NCI-H526 (cell line): Measurements from ENCODE around the gene DCANP1.

ENCODE experiments used
- DNase-seq, 2 experiments: peaks; one replicate each; lab custom pipeline; 2025; lab: John Stamatoyannopoulos, UW

DCANP1 gene

DNA sequence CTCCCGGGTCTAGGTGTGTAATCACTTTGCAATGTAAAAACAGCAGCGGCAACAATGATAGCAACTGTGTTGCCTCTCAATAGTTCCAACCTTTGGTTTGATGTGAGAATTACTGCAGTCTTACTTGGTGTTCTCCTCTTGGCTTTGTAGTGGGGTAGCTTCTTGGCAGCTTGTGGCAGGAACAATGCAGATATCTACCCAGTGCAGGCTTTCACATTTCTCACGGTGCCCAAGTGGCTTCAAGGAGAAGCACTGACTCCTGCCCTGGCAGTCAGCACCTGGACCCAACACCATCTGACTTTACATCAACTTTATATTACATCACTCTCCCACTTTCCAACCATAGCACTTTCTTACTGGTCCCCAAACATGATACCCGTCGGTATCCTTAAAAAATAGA, 33.4 kb upstream of the DCANP1 start:
- DNase-seq: no peak

DNA sequence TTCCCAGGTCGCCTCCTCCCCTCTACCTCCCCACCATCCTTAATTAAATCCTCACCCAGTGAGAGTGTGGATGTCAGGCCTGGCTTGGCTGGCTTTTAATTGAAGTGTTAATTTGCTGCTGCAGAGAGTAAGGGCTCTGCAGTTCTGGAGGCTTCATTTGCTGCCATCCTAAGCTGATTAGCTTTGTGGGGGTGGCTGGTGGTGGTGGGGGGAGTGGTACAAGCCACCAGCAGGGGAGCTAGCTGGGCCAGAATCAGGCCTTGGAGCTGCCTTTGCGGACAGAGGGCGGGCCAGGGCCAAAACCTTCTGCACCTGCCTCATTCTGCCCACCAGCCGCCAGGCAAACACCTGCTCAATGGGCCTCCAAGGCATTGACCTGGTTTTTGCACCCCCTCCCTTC, 31.8 kb upstream of the DCANP1 start:
- DNase-seq: no peak

DNA sequence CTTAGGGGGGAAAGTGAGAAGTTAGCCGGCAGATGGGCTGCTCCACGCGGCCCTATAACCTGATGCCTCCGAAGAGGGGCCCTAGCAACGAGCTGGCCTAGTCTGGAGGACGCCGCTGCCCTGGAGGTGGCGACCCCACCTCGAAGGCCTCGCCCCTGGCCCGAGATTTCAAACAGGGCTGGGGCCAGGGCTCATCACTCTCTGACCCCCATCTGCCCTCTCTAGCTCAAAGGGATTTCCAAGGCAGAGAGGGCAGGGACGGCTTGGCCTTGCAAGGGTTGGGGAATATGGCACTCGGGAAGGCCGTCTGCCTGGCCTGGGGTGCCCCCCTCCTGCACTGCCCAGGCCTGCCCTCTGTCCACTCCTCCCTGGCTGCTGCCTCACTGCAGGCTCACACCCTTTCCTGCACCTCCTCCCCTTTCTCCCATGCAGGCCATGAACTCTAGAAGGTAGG, 30.5 kb upstream of the DCANP1 start:
- DNase-seq: no peak

DNA sequence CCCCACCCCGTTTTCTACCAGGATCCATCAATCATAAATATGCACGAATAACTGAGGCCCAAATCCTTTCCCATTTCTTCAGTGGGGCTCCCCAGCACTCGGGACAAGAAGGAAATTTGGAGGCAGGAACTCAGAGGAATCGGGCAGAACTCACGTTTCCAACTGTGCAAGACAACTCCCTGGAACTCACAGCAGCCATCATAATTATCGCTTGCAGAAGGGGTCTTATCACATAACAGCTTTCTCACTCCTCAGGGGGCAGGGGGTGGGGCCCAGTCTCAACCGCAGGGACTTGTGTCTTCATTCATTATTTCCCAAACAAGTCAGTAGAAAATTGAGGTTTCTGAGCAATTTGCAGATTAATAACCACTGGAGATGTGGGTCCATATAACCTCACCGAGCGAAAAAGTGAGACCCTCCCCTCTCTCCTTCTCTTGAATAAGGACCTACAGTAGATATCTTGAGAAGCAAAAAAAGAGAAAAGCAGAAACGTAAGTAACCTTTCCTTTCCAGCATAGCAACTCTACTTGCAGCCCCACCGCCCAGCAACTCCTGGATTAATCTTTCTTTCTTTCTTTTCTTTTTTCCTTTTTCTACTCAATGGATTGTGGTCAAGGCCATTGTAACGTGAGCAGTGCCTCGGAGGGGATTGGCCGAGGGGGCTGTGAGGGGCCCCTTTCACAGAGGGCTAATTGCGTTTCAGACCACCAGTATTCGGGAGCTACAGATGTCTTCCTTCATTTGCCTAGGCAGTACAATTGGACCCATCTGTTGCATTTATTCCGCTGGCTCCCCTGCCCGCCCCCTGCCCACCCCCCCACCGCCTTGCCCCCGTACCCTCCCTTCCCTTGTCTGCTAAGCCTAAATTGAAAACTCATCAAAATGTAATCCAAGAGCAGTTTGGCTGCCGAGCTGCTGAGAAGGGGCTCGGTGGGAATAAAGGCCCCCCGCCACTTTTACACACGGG, 29.8 kb upstream of the DCANP1 start:
- no peak for DNase-seq

DNA sequence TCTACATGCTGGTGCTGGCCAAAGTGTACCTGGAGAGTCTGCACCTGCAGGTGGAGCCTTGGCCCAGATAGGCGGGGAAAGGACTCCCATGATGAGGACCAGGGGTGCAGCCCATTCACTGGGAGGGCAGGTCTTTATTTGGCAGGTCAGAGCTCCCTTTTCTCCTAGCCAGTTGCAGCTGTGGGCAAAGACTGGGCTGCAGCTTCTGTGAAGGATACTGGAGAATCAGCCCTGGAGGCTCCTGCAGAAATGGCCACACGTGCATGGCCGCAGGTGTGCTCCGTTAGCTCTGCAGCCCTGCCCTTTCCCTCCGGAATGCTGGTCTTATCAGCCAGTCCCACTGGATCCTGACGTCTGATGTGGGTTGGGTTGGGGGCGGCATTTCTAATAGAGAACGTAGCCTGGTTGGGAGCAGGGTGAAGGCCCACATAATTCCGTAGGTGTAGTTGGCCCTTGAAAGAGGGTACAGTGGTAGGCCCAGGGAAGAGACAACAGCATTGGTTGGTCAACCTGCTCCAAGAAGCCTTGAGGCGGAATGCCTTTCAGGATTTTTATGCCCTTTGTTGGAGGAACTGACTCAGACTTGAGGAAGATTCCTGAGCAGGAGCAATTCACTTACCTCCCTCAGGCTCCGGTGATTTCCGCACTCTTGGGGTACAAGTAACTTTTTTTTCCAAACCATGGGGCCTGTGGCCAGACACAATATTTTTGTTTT, 27.0 kb upstream of the DCANP1 start:
- no peak for DNase-seq

DNA sequence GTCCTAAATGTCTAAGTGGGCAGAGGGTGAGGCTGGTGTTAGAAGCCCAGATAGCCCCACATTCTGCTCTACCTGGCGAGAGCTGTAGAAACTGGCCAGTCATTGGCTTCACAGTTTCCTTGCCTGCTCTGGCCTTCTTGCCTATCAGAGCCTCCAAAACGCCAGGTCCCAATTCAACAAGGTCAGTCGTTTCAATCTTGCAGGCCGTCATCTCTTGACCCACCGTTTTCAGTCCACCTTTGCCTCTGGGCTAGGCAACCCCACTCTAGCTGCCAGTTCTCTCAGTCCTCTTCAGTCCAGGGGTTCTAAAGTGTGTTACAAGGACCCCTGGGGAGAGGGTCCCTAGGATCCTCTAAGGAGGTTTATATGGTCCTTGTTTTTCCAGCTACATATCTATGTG, 25.0 kb upstream of the DCANP1 start:
- no peak for DNase-seq

DNA sequence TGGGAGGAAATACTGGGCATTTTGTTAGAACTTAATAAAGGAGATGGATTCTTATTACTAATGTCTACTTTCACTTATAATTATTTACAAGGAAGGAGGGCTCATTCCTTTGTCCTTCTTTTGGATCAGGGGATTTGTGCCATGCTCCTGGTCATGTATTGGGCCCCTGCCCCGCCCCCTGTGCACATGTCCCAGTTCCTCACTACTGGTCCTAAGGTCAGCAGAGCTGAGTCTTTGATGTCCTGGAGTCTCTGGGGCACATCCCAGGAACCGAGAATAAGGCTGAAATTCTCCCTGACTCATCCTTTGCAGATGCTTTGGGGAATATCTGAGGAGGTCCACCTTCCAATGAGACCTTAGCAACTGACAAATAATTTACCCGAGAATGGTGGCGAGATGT, 24.6 kb upstream of the DCANP1 start:
- DNase-seq: no peak

DNA sequence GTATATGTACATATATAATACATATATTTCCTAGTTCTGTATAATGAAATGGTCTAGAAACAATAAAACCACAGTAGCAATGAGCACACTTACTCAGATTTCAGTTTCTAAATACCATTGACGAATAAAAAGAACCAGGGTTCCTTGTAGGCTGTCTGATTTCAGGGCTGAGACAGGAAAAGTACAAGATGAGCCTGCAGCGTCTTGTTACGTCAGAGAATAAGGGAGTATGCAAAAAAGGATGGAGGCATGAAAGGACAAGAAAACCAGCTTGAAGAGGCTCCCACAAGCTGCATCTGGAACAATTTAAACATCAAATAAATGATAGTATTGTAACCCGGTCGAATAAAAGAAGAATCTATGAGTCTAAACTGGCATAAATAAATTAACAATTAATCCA, 22.8 kb upstream of the DCANP1 start:
- no peak for DNase-seq

DNA sequence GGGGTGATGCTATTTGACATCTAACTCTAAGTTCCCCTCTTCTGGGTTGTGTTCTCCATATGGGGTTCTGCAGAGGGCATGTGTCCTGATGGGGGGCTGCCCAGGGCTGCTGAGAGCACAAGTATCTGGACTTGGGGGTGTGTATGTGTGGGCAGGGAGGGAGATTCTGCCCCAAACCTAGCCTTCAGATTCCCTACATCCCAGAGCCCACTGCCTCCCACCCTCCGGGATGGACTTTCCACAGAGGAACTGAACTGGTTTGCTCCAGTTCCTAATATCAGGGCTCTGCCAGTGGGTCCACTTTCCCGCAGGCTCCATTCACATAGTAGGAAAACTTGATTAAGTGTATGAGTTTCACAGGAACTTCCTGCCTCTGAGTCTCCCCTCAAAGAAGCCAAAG, 21.4 kb upstream of the DCANP1 start:
- DNase-seq: no peak

DNA sequence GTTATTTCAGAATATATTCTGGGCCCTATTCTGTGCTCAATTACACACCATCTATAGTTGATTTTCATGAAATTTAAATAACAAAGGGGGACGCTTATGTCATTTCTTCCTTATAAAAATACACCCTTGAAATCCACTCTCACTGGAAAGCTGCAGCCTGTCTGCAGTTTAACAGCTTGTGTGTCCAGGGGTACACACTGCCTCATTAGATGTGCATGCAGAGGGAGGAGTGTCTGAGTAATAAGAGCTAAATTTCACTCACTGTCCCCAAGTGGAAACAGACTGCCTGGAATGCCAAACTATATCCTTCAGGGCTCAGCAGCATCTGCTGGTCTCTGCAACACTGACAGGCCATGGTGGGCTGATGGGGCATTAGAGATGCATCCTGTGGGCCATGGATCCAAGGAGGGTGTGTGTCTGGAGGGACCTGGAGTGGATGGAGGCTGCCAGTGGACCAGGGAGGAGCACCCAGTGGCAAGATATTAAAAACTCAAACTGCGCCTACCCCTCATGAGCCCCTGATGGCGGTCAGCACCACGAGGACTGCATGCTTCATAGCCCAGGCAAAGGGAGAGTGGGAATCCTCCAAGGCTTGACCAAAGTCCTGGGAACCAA, 20.8 kb upstream of the DCANP1 start:
- DNase-seq: no peak

DNA sequence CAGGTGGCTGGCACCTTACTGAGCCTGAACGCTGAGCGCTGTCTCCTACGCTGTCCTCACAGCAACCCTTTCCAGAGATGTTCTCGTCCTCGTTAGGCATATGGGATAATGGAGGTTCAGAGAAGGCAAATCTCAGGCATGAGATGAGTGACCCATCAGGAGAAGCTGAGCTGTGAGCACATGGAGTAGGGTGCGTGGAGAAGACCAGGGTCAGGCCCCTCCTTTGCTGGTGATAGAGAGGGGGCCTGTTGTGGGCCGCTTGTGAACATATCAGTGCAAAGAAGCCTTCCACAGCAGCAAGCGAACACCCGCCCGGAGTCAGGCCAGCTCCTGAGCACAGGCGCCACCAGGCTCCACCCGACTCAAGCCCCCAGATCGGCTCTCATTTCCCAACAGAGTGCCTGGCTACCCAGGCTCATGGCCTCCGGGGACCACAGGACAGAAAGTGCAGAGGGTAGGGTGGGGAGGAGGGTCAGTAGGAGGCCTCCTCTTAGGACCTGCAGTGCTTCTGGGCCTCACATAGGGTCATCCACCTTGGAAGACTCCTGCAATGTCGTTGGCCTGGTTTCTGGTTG, 20.0 kb upstream of the DCANP1 start:
- DNase-seq: no peak

DNA sequence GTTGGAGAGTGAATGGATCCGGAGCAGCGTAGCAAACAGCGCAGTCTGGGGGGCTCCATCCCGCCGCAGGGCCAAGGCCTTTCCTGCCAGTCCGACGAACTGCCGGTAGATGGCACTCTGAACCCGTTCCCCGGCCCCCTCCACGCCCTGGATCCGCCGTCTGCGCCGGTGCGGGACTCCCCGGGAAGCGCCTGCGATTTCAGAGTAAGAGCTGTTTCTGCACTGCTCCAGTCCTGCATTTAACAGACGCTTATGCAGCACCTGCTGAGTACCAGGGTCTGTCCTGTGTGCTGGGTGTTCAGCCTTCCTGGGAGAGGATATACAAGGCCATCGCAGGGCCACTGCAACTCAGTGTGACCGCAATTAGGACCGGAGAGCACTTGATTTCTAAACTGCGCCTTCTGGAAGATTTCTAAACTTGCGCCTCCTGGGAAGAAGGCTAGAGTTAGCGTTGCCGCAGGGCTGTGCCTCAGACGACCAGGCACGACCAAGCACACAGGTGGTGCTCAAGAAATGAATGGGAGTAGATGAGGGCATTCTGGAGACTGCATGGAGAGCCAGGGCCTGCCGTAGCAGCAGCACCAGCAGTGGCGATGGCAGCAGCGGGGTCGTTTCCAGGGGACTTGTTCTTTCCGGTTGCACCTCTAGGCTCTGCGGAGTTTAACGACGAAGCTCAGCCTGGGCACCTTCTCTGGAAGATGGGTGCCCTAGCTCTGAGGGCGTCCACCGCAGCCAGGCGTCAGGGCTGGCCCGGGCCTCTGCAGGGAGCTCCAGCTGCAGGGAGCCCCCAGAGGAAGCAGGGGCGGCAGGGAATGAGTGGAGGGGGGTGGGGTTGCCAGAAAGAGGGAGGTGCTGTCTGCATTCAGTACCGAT, 19.3 kb upstream of the DCANP1 start:
- peak; percentile 3 to 82 for DNase-seq

DNA sequence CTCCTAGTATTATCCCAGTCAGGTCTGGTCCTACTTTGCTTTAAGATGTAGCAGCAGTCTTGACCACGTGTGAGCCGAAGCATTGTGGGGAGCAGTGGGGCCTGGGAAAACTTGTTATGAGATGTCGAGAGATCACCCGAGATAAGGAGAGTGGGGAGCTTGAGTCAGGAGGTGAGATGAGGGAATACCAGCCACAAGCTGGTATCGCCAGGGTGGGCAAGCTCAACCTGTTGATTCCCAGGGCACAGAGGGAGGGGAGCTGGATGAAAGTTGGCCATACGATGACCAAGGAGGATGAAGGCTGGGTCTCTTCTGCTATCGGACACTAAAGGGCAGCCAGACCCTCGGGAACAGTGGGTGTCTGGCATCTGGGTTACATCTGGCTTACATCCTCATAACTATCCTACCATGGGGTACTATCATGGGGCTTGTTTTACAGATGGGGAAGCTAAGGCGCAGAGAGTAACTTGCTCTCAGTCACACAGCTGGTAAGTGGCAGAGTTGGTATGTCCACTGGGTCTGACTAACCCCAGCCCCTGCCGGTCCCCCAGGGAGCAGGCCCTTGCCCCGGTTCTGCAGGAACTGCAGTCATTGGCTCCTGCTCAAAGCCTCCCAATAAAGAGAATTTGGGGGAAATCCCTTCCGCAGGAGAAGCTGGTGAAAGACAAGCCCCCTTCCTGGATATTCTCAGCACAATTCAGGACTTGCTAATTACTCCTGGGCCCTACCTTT, 18.4 kb upstream of the DCANP1 start:
- DNase-seq: no peak

DNA sequence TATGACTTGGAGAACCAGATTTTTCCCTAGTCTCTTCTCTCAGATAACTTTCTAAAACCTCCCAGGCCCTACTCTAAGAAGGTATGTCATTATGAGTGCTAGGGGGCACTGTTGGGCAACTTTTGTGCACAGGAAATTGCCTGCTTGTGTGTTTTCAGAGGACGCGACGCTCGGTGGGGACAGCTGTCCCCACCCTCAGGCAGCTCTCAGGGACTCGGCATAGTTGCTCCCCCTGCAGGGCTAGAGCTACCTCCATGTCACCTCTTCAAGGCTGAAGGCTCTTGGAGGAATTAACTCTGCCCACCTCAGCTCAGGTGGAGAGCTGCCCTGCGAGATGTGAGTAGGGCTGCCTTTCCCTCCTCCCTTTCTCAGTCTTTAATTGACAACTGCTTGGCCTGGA, 15.2 kb upstream of the DCANP1 start:
- DNase-seq: peak; percentile 57 to 87

DNA sequence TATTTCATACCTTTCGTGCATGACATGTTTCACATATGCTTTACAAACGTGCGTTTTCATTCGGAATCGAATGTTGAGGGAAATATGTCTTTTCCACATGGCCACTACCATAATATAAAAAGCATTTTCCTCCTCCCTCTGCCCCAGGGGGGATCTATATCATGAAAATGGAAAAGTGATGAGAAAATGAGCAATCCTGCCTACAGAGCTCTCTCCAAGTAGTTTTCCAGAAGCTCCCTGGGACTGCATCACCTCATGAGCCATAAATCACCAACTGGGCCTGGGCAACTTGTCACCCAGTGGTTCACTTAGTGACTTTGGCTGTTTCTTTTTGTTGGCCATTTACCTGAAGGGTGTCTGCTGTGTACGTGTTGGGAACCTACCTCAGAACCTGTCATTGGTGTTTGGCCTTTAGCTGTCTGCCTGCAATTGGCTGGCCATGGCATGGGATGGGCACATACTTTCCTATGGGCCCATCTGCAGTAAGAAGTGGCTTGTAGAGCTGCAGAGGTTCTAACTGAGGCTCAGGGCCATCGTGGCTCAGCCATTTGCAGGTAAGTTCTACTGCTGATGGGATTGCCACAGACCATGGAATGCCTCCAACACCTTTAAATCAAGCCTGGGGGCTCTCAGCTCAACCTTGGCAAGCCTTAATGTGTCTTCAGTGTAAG, 14.5 kb upstream of the DCANP1 start:
- no peak for DNase-seq

DNA sequence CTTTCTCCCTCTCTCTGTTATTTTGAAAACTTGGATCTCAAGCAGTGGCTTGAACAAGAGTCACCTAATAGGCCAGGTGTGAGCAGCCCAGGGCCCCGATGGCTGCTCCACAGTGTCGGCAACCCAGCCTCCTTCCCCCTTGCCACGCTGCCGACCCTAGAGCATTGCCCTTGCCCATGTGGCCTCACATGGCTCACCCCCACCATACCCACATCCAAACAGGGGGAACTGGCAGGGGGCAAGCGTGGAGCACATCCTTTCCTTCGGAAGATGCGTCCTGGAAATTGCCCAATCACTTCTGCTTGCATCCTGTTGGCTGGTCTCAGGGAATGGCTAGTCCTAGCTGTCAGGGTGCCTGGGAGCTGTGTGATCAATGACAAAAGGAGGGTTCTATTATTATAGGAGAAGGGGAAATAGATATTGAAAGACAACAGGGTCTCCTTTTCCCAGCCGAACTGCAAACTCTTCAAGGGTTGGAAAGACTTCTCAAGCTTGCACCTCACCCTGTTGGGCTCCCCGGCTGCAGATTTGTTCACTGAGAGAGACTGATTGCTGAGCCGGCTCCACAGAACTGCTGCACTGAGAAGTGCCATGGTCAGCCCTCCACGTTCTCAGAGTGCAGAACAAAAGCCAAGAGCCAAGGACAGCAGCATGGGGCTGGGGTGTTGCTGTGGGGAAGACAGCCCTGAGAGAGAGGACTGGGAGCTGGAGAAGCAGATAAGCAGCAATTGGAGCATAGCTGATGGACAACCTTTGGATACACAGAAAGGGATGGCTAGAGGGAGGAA, 13.3 kb upstream of the DCANP1 start:
- no peak for DNase-seq

DNA sequence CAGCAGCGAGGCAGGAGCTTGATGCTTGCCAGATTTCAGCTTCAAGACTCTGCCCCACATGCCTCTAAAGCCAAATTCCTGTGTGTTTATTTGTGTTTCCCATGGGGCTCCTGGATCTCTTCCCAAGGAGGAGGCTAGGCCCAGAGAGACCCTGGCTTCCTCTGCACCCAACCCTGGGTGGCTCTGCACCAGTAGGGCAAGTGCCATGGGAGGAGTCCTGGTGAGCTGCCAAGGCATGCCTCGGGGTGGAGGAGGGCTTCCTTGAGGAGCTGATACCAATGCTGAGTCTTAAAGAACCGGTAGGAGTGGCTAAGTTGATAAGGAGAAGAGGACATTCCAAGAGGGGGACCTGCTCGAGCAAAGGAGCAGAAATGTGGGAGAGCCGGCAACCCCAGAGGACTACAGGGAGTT, 11.8 kb upstream of the DCANP1 start:
- DNase-seq: no peak

DNA sequence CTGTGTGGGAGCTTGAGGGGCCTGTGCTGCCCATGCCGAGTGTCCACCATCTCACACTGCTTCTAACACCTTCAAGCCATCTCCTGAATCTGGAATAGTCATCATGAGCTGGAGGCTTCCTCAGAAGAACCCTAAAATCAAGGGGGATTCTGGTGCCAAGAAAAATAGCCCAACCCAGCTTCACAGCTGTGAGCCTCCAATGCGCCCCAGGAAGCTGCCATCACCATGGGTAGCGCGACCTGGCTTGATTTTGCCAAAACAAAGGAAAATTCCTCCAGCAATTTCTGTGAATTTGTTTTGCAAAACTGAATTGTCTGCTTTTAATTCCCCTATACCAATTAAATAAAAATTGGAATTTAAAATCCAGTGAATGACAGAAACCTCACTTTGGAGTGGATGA, 11.2 kb upstream of the DCANP1 start:
- DNase-seq: no peak

DNA sequence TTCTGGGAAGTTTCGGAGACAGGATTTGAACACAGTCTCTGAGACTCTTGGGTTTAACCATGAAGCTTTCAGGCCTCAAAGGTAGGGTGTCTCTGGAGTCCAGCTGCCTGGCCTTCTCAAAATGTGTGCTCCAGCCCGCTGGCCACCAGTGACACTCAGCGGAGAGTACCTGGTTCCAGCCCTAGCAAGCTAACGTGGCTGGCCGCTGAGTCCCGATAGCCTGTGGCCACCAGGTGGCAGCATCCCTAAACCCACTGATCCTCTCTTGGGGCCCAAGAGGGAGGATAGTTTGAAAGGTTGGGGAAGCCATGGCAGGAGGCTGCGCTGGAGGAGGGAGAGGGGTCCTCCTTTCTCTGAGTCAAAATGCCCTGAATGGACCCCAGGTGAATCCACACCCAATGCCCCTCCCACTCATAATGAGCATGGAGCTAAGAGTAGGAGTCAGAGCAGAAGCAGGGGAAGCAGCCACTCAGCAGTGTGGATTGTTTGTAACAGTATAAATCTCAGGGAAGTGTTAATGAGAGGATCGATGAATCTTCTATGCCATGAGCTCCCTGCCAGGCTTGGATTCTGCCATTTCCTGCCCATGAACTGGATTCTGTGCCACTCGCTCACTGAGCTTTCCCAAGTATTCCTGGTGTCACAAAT, 10.4 kb upstream of the DCANP1 start:
- peak; percentile 22 to 75 for DNase-seq
